Muscle of arm (tissue), 12 donors: ENCODE results near the gene ICE1. TPM values are rescaled to one million over a fixed set of nuclear protein-coding genes. Genes with fewer than 3 reads are reported as not detected.

ENCODE experiments used
- DNase-seq: peaks from one replicate; pipeline ENCODE4 v3.0.0-alpha.2; 2013
- polyA plus RNA-seq, 12 donors: library from polyadenylated mRNA; unstranded; fragments of 120-200 nt; gene quantifications; one replicate each; pipeline ENCODE4 v1.2.1, GENCODE V29; 2013; ENCODE audit not compliant: insufficient read length in 12 of 12

ICE1 gene
- polyA plus RNA-seq, 12 donors: 24.7 to 31.4 (median 29.2) TPM; not detected in 1

DNA sequence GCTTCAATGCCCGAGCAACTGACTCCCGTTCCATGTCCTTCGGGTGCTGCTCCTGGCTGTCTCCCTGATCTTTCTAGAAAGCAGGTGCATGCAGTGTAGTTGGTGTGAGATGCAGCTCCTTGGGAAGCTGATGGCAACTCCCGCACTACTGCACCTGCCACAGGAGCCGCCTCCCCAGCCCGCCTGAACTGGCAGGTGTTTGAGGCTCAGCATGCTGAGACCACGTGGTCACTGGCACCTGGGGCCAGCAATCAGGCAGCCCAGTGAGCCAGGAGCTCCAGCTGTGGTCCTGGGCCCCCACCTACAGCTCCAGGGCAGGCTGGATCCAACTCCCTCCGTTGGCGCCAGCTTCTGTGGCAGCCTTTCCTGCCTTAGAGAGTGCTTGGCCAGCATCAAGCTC, 111.5 kb downstream of the ICE1 start:
- DNase-seq: no peak

DNA sequence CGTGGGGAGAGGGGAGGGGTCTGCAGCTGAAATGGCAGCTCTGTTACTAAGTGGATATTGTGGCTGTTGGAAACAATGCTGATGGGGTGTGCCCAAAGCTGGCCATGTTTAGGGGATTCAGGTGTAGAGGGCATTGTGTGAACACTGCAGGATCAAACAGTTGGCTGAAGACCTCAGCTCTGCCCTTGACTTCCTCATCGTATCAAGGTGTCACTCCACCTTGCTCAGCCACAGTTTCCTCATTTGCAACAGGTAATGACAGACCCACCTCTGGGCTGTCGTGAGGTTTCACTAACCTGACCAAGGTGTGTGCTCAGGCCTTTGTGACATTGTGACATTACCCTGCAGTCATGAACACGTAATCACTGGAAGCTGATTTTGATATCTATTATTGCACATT, 111.9 kb downstream of the ICE1 start:
- DNase-seq: no peak

- DNase-seq: no peak
Measured at GRCh38 chr5:5536871-5537270, 114.4 kb downstream of the ICE1 start.

DNA sequence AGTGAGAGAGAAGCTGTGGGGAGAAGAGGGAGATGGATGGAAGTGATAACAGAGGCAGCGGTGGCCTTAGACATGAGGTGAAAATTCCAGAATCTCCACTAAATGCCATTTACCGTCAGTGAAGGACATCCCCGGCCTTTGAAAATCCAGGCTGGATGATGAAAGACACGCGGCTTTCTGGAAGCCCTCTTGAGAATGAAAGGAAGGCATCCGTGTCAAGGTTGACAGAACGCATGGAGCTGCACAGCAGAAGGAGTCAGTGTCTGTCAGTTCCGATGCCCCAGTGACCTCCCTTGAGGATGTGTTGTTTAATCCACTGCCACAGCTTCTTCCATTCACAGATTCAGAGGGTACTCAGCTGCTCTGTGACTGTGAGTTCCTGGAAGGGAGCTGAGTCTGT, 114.9 kb downstream of the ICE1 start:
- DNase-seq: no peak

DNA sequence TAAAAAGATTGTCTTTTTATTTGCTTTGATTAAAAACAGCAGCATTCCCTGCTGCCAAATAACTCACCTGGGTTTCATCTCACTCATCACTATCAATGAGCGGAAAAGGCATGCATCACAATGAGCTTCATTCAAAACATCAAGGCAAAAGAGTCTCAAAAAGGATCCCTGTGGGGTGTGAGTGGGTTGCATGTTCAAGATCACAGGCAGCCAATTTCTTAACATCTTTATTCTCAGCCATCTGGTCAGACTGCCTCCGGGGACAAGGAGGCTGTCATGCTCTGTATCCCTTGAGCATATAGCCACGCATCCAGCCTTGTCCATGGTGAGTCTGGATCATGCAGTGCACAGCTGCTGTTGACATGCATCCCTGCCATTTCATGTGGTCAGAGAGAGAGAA, 117.1 kb downstream of the ICE1 start:
- DNase-seq: no peak
